EH (cell line): ENCODE data around the gene ERC2.

ENCODE experiments used
- DNase-seq: peaks from one replicate; pipeline ENCODE4 v3.0.0-alpha.2; 2015; ENCODE audit warnings: low read depth

The ERC2 gene

GRCh38 chr3:55795296-55795695 lies 673.0 kb downstream of the ERC2 start:
- DNase-seq = no peak

GRCh38 chr3:55792742-55793141 lies 675.5 kb downstream of the ERC2 start:
- DNase-seq = no peak

- DNase-seq = no peak
Measured at GRCh38 chr3:55792009-55792408, 676.3 kb downstream of the ERC2 start.

GRCh38 chr3:55790596-55791350 lies 677.5 kb downstream of the ERC2 start:
- DNase-seq = peak; percentile 73

- no peak for DNase-seq
Measured at GRCh38 chr3:55789516-55789915, 678.8 kb downstream of the ERC2 start.

- no peak for DNase-seq
Measured at GRCh38 chr3:55782807-55783206, 685.5 kb downstream of the ERC2 start.

- DNase-seq = no peak
Measured at GRCh38 chr3:55782351-55782750, 685.9 kb downstream of the ERC2 start.

- no peak for DNase-seq
Measured at GRCh38 chr3:55780913-55781312, 687.4 kb downstream of the ERC2 start.

GRCh38 chr3:55779543-55779942 lies 688.7 kb downstream of the ERC2 start:
- DNase-seq = no peak

GRCh38 chr3:55775366-55776154 lies 692.7 kb downstream of the ERC2 start:
- no peak for DNase-seq

- no peak for DNase-seq
Measured at GRCh38 chr3:55774856-55775255, 693.4 kb downstream of the ERC2 start.

GRCh38 chr3:55771503-55771902 lies 696.8 kb downstream of the ERC2 start:
- DNase-seq = no peak

GRCh38 chr3:55770077-55770476 lies 698.2 kb downstream of the ERC2 start:
- no peak for DNase-seq

GRCh38 chr3:55766753-55767152 lies 701.5 kb downstream of the ERC2 start:
- no peak for DNase-seq

- no peak for DNase-seq
Measured at GRCh38 chr3:55765906-55766701, 702.2 kb downstream of the ERC2 start.

GRCh38 chr3:55765398-55765797 lies 702.9 kb downstream of the ERC2 start:
- DNase-seq = no peak

- no peak for DNase-seq
Measured at GRCh38 chr3:55756976-55757375, 711.3 kb downstream of the ERC2 start.

GRCh38 chr3:55755516-55756205 lies 712.6 kb downstream of the ERC2 start:
- DNase-seq = no peak

- DNase-seq = no peak
Measured at GRCh38 chr3:55752911-55753310, 715.4 kb downstream of the ERC2 start.

- DNase-seq = peak; percentile 31
Measured at GRCh38 chr3:55751730-55752129, 716.5 kb downstream of the ERC2 start.

- peak; percentile 97 for DNase-seq
Measured at GRCh38 chr3:55750525-55750924, 717.7 kb downstream of the ERC2 start.

- no peak for DNase-seq
Measured at GRCh38 chr3:55749036-55749435, 719.2 kb downstream of the ERC2 start.
